Right kidney (tissue), 1 donor: Measurements from ENCODE around the gene ADAMTS3.

Experiments used
- DNase-seq: peaks from one replicate; pipeline ENCODE4 v3.0.0-alpha.2; 2016

The ADAMTS3 gene

DNA sequence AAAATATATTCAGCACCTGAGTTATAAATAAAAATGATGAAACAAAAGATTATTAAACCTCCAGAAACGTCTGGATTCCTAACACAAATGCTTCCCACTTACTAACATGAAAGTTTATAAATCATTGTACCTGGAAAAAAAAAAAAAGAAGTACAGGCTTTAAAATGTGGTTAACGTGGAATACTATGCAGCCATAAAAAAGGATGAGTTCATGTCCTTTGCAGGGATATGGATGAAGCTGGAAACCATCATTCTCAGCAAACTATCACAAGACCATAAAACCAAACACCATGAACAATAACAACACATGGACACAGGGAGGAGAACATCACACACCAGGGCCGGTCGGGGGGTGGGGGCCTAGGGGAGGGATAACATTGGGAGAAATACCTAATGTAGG, 160.5 kb downstream of the ADAMTS3 start:
- DNase-seq: no peak

DNA sequence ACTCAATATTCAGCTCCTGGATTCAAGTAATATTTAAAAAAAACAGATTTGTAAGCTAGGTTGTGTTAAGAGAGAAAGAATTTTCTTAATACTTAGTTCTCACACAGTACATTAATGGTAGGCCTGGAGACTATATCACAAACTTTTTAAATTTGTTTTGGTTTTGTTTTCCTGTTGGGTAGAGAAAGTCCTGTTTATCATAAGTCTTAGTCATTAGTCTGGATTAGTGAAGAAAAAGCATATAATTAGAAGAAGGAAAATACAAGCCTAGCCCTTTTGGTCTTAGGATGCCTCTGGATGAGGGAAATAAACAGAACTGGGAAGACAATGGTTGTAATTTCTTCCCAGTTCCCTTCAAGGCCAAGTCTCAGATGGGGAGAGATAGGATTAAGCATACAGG, 163.6 kb downstream of the ADAMTS3 start:
- DNase-seq: no peak

DNA sequence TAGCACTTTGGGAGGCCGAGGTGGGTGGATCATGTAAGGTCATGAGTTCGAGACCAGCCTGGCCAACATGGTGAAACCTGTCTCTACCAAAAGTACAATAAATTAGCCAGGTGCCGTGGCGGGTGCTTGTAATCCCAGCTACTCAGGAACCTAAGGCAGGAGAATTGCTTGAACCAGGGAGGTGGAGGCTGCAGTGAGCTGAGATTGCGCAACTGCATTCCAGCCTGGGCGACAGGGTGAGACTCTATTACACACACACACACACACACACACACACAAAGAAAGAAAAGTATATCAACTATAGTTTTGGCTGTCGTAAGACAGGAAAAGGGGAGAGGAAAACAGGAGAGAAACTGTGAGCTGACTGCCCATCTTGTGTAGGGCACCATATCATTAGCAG, 171.7 kb downstream of the ADAMTS3 start:
- no peak for DNase-seq

DNA sequence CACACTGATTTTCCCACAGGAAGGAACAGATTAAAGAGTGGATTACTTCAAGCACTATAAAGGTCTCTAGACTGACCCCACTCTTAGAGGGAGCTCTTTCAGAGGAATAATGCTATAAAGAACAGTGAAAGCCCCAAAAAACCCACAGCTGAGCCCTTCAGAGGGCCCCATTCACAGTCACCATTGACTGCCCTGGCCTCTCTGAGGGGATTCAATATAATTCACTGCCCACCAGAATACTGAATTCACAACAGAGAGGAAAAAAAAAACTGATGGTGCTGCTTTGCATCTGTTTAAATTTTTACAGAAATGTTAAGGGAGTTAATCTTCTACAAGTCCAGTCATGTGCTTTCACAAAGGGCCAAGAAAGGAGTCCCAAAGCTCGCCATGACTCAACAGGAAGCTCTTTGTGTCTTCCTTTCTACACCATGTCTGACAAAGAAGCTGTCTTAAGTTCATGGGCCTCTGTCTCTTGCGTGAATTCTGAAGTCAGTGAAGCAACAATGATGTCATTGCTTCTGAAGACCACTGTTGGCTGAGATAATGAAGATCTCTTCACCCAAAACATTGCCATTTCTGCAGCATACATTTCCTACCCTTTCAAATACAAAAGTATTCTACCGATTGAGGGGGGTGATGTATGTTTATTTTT, 174.9 kb downstream of the ADAMTS3 start:
- DNase-seq: no peak

DNA sequence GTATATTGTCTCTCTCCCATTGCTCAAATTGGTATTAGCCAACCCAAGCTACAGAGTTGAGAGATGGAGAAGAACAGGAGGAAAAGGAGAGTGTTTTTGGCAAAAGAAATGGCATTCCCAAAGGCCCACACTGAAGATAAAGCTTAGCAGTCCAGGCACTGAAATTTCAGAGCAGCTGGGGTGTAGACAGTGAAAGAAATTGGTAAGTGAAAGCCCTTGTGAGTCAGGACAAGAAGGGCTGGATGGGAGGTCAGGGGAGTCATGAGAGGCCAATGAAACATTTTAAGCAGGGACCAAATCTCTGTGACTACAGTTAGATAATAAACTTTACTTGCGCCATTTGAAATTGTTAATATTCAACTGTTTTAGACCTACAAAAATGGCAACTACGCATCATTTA, 177.7 kb downstream of the ADAMTS3 start:
- no peak for DNase-seq

DNA sequence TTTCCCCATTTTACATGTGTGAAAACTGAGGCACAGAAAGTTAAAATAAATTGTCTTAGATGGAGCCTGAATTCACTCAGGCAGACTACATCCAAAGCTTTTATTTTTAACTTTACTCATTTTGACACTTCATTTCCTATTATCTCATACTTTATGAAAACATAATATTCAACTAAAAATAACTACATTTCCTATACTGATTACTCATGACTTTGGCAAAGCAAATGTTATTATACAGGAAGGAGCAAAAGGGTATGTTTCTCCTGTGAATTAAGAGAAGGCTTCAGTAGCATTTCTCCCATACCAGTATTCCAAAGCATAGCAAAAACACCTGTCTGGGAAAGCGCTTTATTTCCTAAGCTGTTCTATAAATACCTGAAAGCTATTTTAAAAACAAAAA, 178.6 kb downstream of the ADAMTS3 start:
- no peak for DNase-seq

DNA sequence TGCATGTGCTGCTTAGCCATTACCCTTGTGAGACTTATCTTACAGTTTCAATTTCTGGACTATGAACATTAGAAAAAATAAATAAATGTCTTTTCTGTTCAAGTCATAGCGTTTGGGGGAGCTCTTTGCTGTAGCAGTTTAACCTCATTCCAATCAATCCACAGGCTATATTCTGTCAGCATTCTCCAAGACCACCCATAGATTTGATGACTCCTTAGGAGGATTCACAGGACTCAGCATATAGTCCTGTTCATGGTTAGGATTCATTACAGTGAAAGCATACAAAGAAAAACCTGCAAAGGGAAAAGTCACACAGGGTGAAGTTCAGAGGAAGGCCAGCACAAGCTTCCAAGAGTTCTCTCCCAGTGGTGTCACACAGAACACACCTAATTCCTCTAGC, 180.5 kb downstream of the ADAMTS3 start:
- DNase-seq: no peak

DNA sequence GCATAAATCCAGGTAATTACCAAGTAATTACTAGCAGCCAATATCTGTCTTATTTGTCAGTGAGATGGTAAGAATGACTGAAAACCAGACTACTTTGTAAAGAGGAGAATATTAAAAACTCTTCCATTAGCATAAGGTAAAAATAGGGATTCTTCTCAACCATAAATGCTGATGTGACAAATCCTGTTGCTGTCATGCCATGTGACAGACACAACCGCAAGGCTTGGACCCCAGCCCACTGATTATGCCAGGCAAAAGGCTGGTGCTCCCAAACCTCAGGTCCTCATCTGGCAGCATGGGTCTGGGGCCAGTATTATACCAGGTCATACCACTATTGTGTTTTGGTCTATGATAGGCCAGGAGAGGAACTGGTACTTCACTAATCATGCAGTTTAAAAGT, 181.1 kb downstream of the ADAMTS3 start:
- DNase-seq: no peak

DNA sequence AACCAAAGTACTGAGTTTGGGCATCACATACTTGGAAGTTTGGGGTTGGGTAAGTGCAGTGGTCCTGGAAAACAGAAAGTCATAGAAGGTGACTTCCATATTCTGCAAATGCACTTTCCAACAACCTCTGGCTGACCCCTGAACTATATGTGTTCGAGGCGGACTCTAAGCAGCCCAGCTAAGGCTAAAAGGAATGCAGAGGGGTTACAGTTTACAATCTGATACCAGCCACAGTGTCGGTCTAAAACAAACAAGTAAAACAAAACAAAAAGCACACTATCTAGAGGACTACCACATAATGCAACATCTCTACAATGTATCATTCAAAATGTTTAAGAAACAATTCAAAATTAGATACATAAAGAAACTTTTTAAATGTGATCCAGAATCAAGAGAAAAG, 185.6 kb downstream of the ADAMTS3 start:
- no peak for DNase-seq

DNA sequence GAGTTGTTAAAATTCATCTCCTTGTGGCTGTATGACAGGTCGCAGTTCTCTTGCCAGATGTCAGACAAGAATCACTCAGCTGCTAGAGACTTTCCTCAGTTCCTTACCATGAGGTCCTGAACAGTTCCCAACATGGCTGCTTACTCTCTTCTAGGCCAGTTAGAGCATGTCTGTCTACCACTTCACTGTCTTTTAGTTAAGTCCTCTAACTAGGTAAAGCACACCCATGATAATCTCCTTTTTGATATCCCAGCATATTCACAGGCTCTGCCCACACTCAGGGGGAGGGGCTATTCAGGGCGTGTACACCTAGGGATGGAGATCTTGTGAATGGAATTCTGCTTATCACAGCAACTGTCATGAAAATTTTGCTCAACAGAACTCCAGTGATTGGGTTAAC, 190.1 kb downstream of the ADAMTS3 start:
- DNase-seq: no peak

DNA sequence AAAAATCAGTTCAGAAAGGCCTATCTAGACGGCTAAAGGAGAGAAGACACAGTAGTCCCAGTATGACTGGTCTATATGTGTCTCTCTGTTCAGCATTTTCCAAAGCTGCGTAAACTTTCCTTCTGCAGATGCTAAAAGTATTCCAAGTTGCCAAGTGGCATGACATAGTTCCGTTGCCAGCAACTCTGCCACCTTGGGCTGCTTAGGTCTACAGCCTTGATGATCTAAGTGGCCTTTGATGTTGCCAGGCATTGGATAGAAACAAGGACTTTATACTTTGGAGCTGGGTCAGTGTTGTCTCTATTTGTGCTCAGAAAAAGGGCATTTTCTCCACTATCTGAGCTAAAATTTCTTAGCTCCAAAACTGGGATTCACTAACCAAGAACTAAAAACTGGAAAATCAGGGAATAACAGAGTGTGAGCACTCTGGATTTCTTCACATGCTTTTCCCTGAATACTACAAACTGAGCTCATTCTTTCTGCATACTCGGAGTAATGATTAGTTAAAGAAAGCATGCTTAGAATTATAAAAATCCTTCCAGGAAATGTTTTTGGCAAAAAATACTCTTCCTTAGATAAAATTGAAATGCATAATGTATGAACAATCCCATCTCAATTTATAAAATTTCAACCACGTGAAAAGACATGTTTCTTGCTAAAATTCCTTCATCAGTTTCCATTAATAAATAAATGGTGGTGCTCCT, 191.4 kb downstream of the ADAMTS3 start:
- no peak for DNase-seq

DNA sequence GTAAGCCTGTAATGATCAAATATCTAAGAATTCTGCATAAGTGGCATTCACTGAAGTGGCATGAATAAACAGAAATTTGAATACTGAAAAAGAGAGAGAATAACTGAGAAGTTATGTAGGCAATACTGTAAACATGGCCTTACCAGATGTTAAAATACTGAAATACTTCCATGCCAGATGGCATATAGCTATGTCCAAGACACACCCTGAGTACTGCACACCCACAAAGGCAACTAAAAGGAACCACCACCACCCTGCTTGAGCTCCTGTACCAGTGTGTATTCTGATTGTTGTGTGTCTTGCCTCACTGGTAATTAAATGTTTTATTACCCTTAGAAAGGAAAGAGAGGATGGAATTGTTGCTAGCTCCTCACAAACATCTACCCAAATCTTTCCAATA, 192.1 kb downstream of the ADAMTS3 start:
- no peak for DNase-seq

DNA sequence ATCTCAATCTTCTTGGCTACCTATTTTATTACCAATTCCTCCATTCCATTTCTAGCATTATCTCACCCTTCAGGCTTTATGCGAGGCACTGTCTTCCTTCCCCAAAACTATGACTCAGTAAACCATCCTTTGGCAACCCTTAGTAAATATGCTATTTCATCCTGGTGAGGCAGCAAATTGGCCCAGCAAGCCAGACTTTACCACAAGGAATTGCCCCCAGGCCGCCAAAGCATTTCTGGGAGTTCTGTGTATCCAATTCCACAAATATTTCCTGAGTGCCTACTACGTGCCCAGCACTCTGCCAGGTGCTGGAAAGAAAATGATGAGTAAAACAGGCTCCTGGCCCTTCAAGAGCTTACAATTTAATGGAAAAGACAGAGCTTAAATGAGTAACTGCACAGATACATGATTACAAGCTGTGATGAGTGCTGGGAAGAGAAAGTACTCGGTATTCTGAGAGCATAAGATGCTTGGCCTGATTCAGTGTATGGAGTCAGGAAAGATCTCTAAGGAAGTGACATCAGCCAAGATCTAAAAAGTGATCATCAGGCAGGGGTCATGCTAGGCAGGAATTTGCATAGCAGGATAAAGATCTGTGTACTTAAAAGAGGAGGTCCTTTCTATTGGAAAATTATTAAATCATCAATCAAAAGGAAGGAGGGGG, 193.8 kb downstream of the ADAMTS3 start:
- no peak for DNase-seq

DNA sequence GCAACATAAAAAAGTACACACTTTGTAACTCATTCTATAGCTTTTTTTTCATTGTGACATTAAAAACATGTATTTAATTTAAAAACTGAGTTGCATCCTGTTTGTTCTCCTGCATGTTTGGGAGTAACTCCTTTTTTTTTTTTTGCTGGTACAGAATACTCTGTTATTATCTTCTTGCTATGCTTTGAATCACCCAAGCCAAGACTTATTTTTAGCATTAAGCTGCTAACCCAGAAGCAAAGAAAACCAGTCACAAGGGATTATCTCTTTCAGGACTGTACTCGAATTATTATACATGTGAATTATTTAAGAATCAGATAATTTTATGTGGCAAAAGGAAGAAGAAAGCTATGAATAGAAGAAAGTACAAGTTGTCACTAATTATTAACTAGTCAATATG, 194.9 kb downstream of the ADAMTS3 start:
- DNase-seq: no peak

DNA sequence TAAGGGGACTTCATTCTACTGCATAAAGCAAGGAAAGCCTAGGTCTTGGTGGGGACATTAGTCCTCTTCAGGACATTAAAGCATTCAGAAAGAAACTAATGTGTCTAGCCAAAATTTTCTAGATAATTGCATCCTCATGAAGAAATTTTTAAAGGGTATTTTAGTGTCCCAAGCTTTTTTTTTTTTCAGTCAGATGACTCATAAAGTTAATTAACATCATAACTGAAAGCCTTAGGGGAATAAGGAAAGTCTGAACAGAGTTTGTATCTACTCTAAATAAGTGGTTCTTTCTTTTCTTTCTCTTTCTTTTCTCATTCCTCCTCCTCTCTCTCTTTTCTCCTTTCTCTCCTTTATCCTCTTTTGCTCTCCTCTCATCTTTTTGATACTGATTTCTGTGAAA, 202.4 kb downstream of the ADAMTS3 start:
- no peak for DNase-seq

DNA sequence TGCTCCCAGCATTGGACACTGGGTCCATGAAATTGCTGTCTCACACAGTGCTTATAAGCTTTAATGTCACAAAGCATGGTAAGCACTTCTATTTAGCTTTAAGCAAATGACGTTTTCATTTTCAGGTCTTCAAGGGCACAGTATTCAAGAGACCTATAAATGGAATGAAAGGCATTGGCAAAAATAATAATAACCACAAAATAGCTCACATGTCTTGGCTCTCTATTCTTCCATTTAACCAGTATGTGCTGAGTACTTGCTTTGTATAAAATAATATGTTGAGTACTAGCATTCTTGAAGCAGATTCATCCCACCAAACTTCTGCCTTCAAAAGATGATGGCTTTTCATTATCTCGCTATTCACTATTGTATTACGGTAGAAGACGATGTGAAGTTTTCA, 203.0 kb downstream of the ADAMTS3 start:
- no peak for DNase-seq

DNA sequence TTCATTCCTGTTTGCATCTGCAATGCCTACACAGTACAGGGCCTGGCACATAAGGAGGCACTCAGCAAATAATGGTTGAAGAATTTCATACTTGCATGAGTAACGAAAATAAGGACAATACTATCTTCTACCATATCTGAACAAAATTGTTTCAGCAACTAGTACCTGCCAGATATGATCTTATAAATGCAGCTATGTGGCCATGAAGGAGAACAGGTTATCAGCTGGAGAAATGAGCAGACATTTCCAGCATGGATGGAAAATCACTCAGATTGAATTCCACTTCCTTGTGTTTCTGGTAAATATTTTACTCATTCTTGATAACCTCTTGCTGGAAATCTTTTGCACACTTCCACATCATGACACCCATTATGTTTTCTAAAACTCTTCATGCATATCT, 204.0 kb downstream of the ADAMTS3 start:
- no peak for DNase-seq

DNA sequence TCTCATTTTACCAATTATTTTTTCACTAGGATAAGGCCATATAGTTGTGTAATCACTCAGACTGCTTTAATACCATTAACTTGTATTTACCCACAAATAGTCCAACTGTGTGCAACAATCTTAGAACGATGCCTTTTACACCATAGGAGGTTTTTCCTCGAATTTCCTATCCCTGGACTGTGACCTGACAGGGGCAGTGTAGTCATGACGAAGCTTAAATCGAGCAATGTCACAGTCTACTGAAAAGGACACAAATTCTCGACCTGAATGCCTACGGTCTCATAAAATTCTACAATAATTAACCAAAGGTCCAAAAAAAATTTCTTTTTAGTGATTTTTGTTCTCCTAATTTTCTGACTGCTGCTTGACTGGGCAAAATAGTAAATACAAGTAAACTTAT, 208.9 kb downstream of the ADAMTS3 start:
- DNase-seq: no peak

DNA sequence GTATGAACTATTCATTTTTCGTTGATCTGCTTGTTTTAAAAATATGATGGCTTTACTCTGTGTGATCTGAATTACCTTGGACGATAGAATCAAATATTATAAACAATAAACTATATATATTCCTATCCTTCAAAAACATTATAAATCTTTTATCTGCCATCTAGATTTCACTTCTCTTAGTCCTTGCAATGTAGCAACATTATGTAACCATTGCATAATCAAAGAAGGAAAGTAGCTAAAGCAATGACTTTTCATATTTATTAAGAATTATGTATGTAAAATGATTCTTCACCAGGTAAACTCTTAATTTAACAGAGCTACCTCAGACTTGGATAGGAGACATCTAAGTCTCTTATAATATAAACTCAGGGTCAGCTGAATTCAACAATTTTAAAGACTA, 210.5 kb downstream of the ADAMTS3 start:
- no peak for DNase-seq

DNA sequence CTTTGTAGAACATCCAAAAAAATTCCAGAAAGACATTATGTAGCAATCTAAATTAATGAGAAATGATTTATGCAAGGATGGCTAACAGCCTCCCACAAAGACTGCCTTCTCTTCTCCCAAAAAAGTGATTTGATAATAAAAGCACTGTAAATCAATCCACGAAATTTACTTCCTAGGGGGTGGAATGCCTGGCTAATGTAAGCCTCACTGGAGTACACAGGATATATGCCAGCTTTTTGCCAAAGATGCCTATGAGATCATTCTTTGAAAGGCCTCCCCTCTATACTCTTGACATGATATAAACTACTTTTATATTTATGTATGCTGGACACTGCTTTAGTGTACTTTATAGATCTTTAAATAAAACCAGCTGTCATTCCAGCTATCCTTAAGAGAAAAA, 211.1 kb downstream of the ADAMTS3 start:
- no peak for DNase-seq

DNA sequence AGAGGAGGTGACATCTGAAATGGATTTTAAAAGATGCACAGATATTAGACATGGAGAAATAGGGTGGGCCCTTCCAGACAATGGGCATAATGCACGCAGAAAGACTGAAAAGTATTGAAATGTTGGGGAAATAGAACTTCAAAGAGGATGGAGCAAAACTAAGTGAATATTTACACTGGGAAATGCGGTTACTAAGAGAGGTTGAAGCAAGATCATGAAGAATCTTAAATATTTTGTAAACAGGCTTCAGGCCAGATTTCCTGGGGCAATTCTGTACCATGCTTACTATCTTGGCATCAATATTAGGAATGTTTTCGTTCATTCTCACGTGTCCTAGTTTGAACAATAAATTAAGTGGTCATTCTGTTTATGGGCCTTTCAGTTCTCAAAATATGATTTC, 216.3 kb downstream of the ADAMTS3 start:
- DNase-seq: no peak

DNA sequence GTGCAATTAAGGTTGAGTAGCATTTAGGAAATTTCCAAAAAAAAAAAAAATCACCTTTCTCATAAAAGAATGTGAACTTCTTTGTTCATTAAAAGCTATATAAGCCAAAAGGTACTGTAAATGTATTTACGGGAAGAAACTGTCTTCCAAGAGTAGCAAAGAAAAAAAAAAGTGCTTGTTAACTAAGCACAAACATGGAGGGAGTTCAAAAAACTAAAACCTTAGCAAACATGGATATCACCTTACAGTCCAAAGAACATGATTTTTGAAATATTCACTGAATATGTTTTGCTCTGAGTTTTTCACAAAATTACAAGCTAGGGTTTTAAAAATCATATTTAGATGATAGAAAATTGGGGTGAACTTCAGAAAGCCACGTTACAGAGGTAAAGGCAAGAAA, 217.5 kb downstream of the ADAMTS3 start:
- DNase-seq: no peak

DNA sequence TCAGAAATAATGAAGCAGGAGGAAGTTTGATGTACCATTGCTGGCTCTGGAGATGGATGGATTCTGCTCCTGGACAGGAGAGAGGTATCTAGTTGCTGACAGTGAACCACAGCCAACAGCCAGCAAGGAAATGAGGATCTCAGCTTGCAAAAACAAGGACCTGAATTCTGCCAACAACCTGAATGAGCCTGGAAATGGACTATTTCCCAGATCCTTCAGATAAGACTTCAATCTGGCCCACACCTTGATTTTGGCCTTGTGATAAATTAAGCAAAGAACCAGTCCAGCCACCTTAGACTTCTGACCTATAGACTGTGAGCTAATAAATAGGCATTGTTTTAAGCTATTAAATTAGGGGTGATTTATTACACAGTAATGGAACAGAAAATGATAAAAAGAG, 220.3 kb downstream of the ADAMTS3 start:
- DNase-seq: no peak

DNA sequence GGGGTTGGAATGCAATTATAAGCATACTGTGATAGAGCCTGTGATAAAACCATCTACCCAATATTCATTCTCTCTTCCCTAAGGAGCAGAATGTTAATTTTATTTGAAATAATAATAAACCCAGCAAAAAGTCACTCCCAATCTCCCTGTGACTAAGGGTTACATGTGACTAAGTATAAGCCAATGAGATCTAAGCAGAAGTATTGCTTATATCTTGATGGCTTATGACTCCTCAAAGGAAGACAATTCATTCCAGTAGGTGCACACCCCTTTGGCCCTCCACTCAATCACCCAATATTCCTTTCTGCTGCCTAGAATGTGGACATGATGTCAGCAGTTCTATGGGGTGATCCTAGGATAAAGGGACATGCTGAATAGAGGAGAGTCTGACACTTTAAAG, 224.6 kb downstream of the ADAMTS3 start:
- no peak for DNase-seq
